NCI-H1417 (cell line): ENCODE results near the gene POLR2I.
A peak's percentile ranks its signal among the peaks of the same experiment; 100 is the strongest.
"Not testable (repeated sequence)": the region's sequence is repeated elsewhere in the genome, so short reads cannot be mapped to it uniquely, and the experiment has no call there.

ENCODE experiments used
- DNase-seq, 3 experiments: peaks; one replicate each; lab custom pipeline; 2025; lab: John Stamatoyannopoulos, UW

The POLR2I gene

GRCh38 chr19:36134867-36135266 lies 20.2 kb upstream of the POLR2I start:
- not testable (repeated sequence) for DNase-seq

- DNase-seq = not testable (repeated sequence)
Observed at GRCh38 chr19:36131221-36131620, 16.5 kb upstream of the POLR2I start.

- peak in 1 of 3 experiments; percentile 52 for DNase-seq
Observed at GRCh38 chr19:36128392-36128736, 13.7 kb upstream of the POLR2I start.

GRCh38 chr19:36125557-36125956 lies 10.9 kb upstream of the POLR2I start:
- no peak for DNase-seq

GRCh38 chr19:36121486-36122124 lies 6.9 kb upstream of the POLR2I start:
- no peak for DNase-seq

- DNase-seq = no peak
Observed at GRCh38 chr19:36120984-36121358, 6.3 kb upstream of the POLR2I start.

- peak in 2 of 3 experiments; percentile 79 to 93 for DNase-seq
Observed at GRCh38 chr19:36120092-36120983, 5.7 kb upstream of the POLR2I start.

- DNase-seq = no peak
Observed at GRCh38 chr19:36116344-36116637, 1.6 kb upstream of the POLR2I start.

- DNase-seq = no peak
Observed at GRCh38 chr19:36115453-36116343, 1.0 kb upstream of the POLR2I start, which contains the start of gene TBCB. Gene TBCB, plus strand, starts transcription at chr19:36115468. Its CDS starts 93 bp downstream, at chr19:36115561.

- DNase-seq = peak; percentile 17 to 54 (median 32)
Observed at GRCh38 chr19:36113894-36114720, 568 bp downstream of the POLR2I start.

- no peak for DNase-seq
Observed at GRCh38 chr19:36113425-36113824, 1.2 kb downstream of the POLR2I start.

GRCh38 chr19:36112678-36113077 lies 2.0 kb downstream of the POLR2I start:
- DNase-seq = no peak

- no peak for DNase-seq
Observed at GRCh38 chr19:36111200-36111539, 3.5 kb downstream of the POLR2I start.

- DNase-seq = no peak
Observed at GRCh38 chr19:36110487-36111199, 4.0 kb downstream of the POLR2I start, which contains the start of gene OVOL3. Gene OVOL3, plus strand, starts transcription at chr19:36111143. Its CDS starts 60 bp downstream, at chr19:36111203.

- no peak for DNase-seq
Observed at GRCh38 chr19:36108684-36109083, 6.0 kb downstream of the POLR2I start.

GRCh38 chr19:36106991-36107390 lies 7.7 kb downstream of the POLR2I start:
- DNase-seq = no peak

GRCh38 chr19:36106441-36106840 lies 8.2 kb downstream of the POLR2I start:
- DNase-seq = no peak

- no peak for DNase-seq
Observed at GRCh38 chr19:36103842-36104552, 10.7 kb downstream of the POLR2I start.

- no peak for DNase-seq
Observed at GRCh38 chr19:36103040-36103626, 11.5 kb downstream of the POLR2I start.
